Right forelimb (tissue), 1 donor: ENCODE results near the gene GPR22.

Source experiments
- DNase-seq: peaks from one replicate; pipeline ENCODE4 v3.0.0-alpha.2; 2018

The GPR22 gene

GRCh38 chr7:107469929-107470328 is at the start of gene GPR22:
TSS of gene GPR22 (plus strand) at chr7:107470057. CDS start at chr7:107474061, 4,004 bp downstream.
- DNase-seq, result no peak

GRCh38 chr7:107427462-107427861 is 42.4 kb upstream of the GPR22 start:
- no peak for DNase-seq

- no peak for DNase-seq
Observed at GRCh38 chr7:107428642-107429041, 41.2 kb upstream of the GPR22 start.

- no peak for DNase-seq
Observed at GRCh38 chr7:107430057-107430456, 39.8 kb upstream of the GPR22 start.

- DNase-seq, result no peak
Observed at GRCh38 chr7:107432261-107432660, 37.6 kb upstream of the GPR22 start.

GRCh38 chr7:107435749-107436148 is 34.1 kb upstream of the GPR22 start:
- no peak for DNase-seq

- no peak for DNase-seq
Observed at GRCh38 chr7:107439025-107439424, 30.8 kb upstream of the GPR22 start.

- no peak for DNase-seq
Observed at GRCh38 chr7:107441581-107442422, 28.1 kb upstream of the GPR22 start.

- no peak for DNase-seq
Observed at GRCh38 chr7:107442678-107443077, 27.2 kb upstream of the GPR22 start.

- no peak for DNase-seq
Observed at GRCh38 chr7:107446531-107446930, 23.3 kb upstream of the GPR22 start.

GRCh38 chr7:107446988-107447387 is 22.9 kb upstream of the GPR22 start:
- DNase-seq, result no peak

GRCh38 chr7:107450970-107451369 is 18.9 kb upstream of the GPR22 start:
- DNase-seq, result no peak

GRCh38 chr7:107453388-107453787 is 16.5 kb upstream of the GPR22 start:
- no peak for DNase-seq

- DNase-seq, result no peak
Observed at GRCh38 chr7:107461938-107462533, 7.8 kb upstream of the GPR22 start.

- DNase-seq, result peak; percentile 69
Observed at GRCh38 chr7:107463139-107464078, 6.4 kb upstream of the GPR22 start.

- DNase-seq, result no peak
Observed at GRCh38 chr7:107464666-107465226, 5.1 kb upstream of the GPR22 start.

GRCh38 chr7:107467972-107468371 is 1.9 kb upstream of the GPR22 start:
- no peak for DNase-seq

GRCh38 chr7:107468824-107469223 is 1.0 kb upstream of the GPR22 start:
- no peak for DNase-seq

- no peak for DNase-seq
Observed at GRCh38 chr7:107471292-107472070, 1.6 kb downstream of the GPR22 start.

- no peak for DNase-seq
Observed at GRCh38 chr7:107472116-107472515, 2.3 kb downstream of the GPR22 start.

GRCh38 chr7:107474104-107474521 is 4.3 kb downstream of the GPR22 start:
- no peak for DNase-seq

- DNase-seq, result no peak
Observed at GRCh38 chr7:107479303-107479702, 9.4 kb downstream of the GPR22 start.
